Esophagus squamous epithelium (tissue), 4 donors: ENCODE results near the gene MTTP.

ENCODE experiments used
- POLR2A ChIP-seq, 4 donors: fragments of 450-650 bp; IDR thresholded peaks; one replicate each; pipeline ENCODE4 v1.6.1; 2017; ENCODE audit warnings: antibody characterized with exemption in 4 of 4, mild to moderate bottlenecking in 4 of 4, moderate library complexity in 3 of 4
- TF ChIP-seq, protein P1 (sequence below), 6 experiments: fragments of 450-650 bp in 4 of 6; fragments of 200-600 bp in 2 of 6; sonication (generic) in 2 of 6; IDR thresholded peaks; one replicate each; pipeline ENCODE4 v1.5.1; 2016 to 2019; ENCODE audit warnings: antibody characterized with exemption in 6 of 6, mild to moderate bottlenecking in 4 of 6, moderate library complexity in 4 of 6

GRCh38 chr4:99625369-99625768 is 50.7 kb downstream of the MTTP start:
- TF ChIP-seq, protein P1, sequence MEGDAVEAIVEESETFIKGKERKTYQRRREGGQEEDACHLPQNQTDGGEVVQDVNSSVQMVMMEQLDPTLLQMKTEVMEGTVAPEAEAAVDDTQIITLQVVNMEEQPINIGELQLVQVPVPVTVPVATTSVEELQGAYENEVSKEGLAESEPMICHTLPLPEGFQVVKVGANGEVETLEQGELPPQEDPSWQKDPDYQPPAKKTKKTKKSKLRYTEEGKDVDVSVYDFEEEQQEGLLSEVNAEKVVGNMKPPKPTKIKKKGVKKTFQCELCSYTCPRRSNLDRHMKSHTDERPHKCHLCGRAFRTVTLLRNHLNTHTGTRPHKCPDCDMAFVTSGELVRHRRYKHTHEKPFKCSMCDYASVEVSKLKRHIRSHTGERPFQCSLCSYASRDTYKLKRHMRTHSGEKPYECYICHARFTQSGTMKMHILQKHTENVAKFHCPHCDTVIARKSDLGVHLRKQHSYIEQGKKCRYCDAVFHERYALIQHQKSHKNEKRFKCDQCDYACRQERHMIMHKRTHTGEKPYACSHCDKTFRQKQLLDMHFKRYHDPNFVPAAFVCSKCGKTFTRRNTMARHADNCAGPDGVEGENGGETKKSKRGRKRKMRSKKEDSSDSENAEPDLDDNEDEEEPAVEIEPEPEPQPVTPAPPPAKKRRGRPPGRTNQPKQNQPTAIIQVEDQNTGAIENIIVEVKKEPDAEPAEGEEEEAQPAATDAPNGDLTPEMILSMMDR (IDR thresholded peaks at IDR 0.05) = no peak
- TF ChIP-seq POLR2A (IDR thresholded peaks at IDR 0.05) = no peak
